ENCODE results near the gene DPH5. TPM values are rescaled to one million over a fixed set of nuclear protein-coding genes. Genes with fewer than 3 reads are reported as not detected.

Gene DPH5
- total RNA-seq, 1 experiment from 2014 or later = 25.8 TPM

- Mint-ChIP-seq H3K4me1 (ENCODE audit: low read depth, unreplicated experiment) (peaks cover 21% of the 10 kb centered on the region), H3K27me3 (ENCODE audit: unreplicated experiment) (no peaks in the 10 kb centered on the region), H3K27ac (ENCODE audit: unreplicated experiment) (no peak overlapping the region), H3K36me3 (ENCODE audit: insufficient read depth, unreplicated experiment) (peaks cover 6% of the 10 kb centered on the region), H3K9me3 (ENCODE audit: low read depth, unreplicated experiment) (no peaks in the 10 kb centered on the region), H3K4me3 (ENCODE audit: low read depth, unreplicated experiment) (no peak overlapping the region)
- DNase-seq = no peak
- intact Hi-C loops (cut with micrococcal nuclease; ENCODE audit: unreplicated experiment) = loop anchor here (5.0 kb wide), 1 partner anchor 237 kb away; the partner anchor contains the start of gene S1PR1
- CTCF ChIA-PET = no interaction called here
- no TSS peak for BruUV-seq (replicated peaks)
- TF ChIP-seq CTCF (IDR thresholded peaks at IDR 0.05; ENCODE audit: unreplicated experiment) = no peak
Measured at GRCh38 chr1:101000131-101000873, 25.3 kb downstream of the DPH5 start.

- Mint-ChIP-seq H3K36me3 (ENCODE audit: insufficient read depth, unreplicated experiment) (peaks cover 6% of the 10 kb centered on the region), H3K27me3 (ENCODE audit: unreplicated experiment) (no peaks in the 10 kb centered on the region), H3K4me3 (ENCODE audit: low read depth, unreplicated experiment) (no peak overlapping the region), H3K27ac (ENCODE audit: unreplicated experiment) (no peak overlapping the region), H3K9me3 (ENCODE audit: low read depth, unreplicated experiment) (no peaks in the 10 kb centered on the region), H3K4me1 (ENCODE audit: low read depth, unreplicated experiment) (peaks cover 10% of the 10 kb centered on the region)
- DNase-seq = no peak
- intact Hi-C loops (cut with micrococcal nuclease; ENCODE audit: unreplicated experiment) = no loop called here
- no TSS peak for BruUV-seq (replicated peaks)
- CTCF ChIA-PET = no interaction called here
- TF ChIP-seq CTCF (IDR thresholded peaks at IDR 0.05; ENCODE audit: unreplicated experiment) = no peak
Measured at GRCh38 chr1:100998426-100998825, 27.2 kb downstream of the DPH5 start.

- Mint-ChIP-seq H3K27me3 (ENCODE audit: unreplicated experiment) (no peaks in the 10 kb centered on the region), H3K27ac (ENCODE audit: unreplicated experiment) (no peak overlapping the region), H3K9me3 (ENCODE audit: low read depth, unreplicated experiment) (no peaks in the 10 kb centered on the region), H3K4me1 (ENCODE audit: low read depth, unreplicated experiment) (no peaks in the 10 kb centered on the region), H3K36me3 (ENCODE audit: insufficient read depth, unreplicated experiment) (peaks cover 6% of the 10 kb centered on the region), H3K4me3 (ENCODE audit: low read depth, unreplicated experiment) (no peak overlapping the region)
- DNase-seq = no peak
- no TSS peak for BruUV-seq (replicated peaks)
- intact Hi-C loops (cut with micrococcal nuclease; ENCODE audit: unreplicated experiment) = no loop called here
- CTCF ChIA-PET = no interaction called here
- TF ChIP-seq CTCF (IDR thresholded peaks at IDR 0.05; ENCODE audit: unreplicated experiment) = no peak
Measured at GRCh38 chr1:100995198-100995988, 30.2 kb downstream of the DPH5 start.

- TF ChIP-seq CTCF (IDR thresholded peaks at IDR 0.05; ENCODE audit: unreplicated experiment) = no peak
- Mint-ChIP-seq H3K36me3 (ENCODE audit: insufficient read depth, unreplicated experiment) (no peaks in the 10 kb centered on the region), H3K4me1 (ENCODE audit: low read depth, unreplicated experiment) (no peaks in the 10 kb centered on the region), H3K27ac (ENCODE audit: unreplicated experiment) (no peak overlapping the region), H3K9me3 (ENCODE audit: low read depth, unreplicated experiment) (no peaks in the 10 kb centered on the region), H3K4me3 (ENCODE audit: low read depth, unreplicated experiment) (no peak overlapping the region), H3K27me3 (ENCODE audit: unreplicated experiment) (no peaks in the 10 kb centered on the region)
- no TSS peak for BruUV-seq (replicated peaks)
- no peak for DNase-seq
- CTCF ChIA-PET = no interaction called here
- intact Hi-C loops (cut with micrococcal nuclease; ENCODE audit: unreplicated experiment) = no loop called here
Measured at GRCh38 chr1:100989306-100990077, 36.1 kb downstream of the DPH5 start.
